A549 treated with CpdA at 1 μM for 4 hours (cell line): Measurements from ENCODE around the gene TFF2. TPM values are rescaled to one million over a fixed set of nuclear protein-coding genes. Genes with fewer than 3 reads are reported as not detected.

Experiments used
- total RNA-seq: library from RNA; stranded (reverse); fragments of 200-300 nt; extraction: Qiagen RNA extraction; gene quantifications from 5 replicates; pipeline ENCODE4 v1.2.3, GENCODE V29; 2022; ENCODE audit warnings: low read depth

TFF2 gene
- total RNA-seq: 0.10 TPM in 1 of 5 replicates, not detected in the others

DNA sequence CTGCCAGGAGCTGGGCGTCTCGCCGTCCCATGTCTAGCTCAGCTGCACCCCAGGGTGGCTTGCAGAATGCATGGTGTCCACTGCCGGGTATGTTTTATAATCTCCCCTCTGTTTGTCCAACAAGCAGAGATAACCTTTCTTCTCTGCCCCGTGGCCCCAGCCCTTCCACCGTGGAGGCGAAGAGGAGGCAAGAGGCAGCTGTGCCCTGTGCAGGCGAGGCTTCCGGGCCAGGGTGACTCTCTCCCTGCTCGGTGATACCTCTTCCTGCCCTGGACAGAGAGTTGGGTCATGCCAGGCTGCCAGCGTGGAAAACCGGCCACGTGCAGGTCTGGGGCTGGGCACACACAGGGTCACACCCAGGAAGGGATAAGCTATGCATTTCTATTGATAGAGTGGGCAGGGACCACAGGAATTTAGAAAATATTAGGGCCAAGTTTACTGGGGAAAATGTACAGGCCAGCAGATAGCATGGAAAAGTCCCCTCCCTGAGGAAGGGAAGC lies at the start of gene TFF2:
Gene TFF2 (minus strand): TSS at position 68 of the 500 bp plus-strand sequence. CDS start 37 bp downstream, at position 31.

GRCh38 chr21:42395905-42396651 lies 45.3 kb upstream of the TFF2 start, which contains the start of gene TMPRSS3:
Gene TMPRSS3, minus strand, starts transcription at chr21:42396052. Its CDS starts 635 bp downstream, at chr21:42395417.

GRCh38 chr21:42366292-42367010 lies 15.7 kb upstream of the TFF2 start, which contains the start of gene TFF1:
Gene TFF1, minus strand, starts transcription at chr21:42366535. Its CDS starts 40 bp downstream, at chr21:42366495.

DNA sequence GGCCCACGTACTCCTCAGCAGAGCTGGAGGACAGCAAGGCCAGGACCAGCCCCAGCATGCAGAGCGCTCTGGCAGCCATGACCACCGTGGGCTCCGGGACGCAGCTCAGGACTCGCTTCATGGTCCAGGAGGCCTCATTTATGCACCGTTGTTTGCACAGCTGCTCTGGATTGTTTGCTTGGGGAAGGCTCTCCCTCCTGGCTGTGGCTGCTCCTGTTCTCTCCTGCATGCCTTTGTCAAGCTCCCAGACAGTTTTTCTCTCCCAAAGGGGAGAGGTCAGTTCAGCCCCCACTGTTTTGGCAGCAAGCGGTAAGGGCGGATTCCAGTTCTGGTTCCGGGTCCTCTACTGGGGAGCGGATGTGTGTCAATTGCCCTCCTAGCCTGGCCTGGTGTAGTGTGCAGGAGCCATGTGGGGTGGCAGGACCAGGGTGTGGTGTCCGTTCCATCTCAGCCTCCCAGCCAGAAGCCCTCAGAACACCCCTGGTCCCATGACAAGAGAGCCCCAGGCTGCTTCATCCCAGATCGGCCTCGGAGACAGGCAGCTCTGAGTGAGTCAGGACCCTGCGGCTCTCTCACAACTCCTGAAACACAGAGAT lies 35.4 kb downstream of the TFF2 start, which contains the start of gene TFF3:
Gene TFF3 (minus strand): TSS at position 114 of the 596 bp plus-strand sequence. CDS start 35 bp downstream, at position 79.

Other genes with a start within 250 kb of the TFF2 start
- gene ABCG1, start 131.9 kb downstream of the TFF2 start, total RNA-seq: 1.8 to 2.9 TPM (median 2.0 TPM) in 5 replicates
- gene TFF3, start 35.6 kb downstream of the TFF2 start, total RNA-seq: not detected in 5 replicates
- 25.6 to 32.2 TPM (median 29.4 TPM) in 5 replicates for gene TFF1, start 15.5 kb upstream of the TFF2 start, total RNA-seq
- gene TMPRSS3, start 45.1 kb upstream of the TFF2 start, total RNA-seq: 0.09 to 0.52 TPM (median 0.37 TPM) in 4 of 5 replicates, not detected in the other
- gene UBASH3A, start 52.9 kb upstream of the TFF2 start, total RNA-seq: 0.10 to 0.26 TPM (median 0.14 TPM) in 5 replicates
- 0.51 to 0.98 TPM (median 0.65 TPM) in 5 replicates for gene RSPH1, start 145.2 kb upstream of the TFF2 start, total RNA-seq
- gene SLC37A1, start 162.9 kb upstream of the TFF2 start, total RNA-seq: 2.5 to 5.7 TPM (median 4.8 TPM) in 5 replicates